Fibroblast of lung (primary cell): Measurements from ENCODE around the gene TEX55. TPM values are rescaled to one million over a fixed set of nuclear protein-coding genes. Genes with fewer than 3 reads are reported as not detected.

Experiments used
- DNase-seq, 2 donors: peaks; one replicate each; pipeline versions ENCODE4 v3.0.0 to v3.0.0-alpha.2; 2010; ENCODE audit warnings: low read depth in 2 of 2
- H2AFZ ChIP-seq: 2 replicates; pipeline ENCODE4 v1.5.1; 2012; ENCODE audit warnings: low read length, control low read depth, inconsistent platforms
- H3K27ac ChIP-seq: 2 replicates; pipeline ENCODE4 v1.5.1; 2011; ENCODE audit warnings: low read length, control low read depth; ENCODE audit not compliant: insufficient read depth
- H3K27me3 ChIP-seq: 2 replicates; pipeline ENCODE4 v1.5.1; 2011; ENCODE audit warnings: mild to moderate bottlenecking, low read length; ENCODE audit not compliant: control insufficient read depth, insufficient read depth
- H3K36me3 ChIP-seq: 2 replicates; pipeline ENCODE4 v1.5.1; 2011; ENCODE audit warnings: low read length; ENCODE audit not compliant: control insufficient read depth, insufficient read depth
- H3K4me1 ChIP-seq: 2 replicates; pipeline ENCODE4 v1.5.1; 2011; ENCODE audit warnings: low read length; ENCODE audit not compliant: control insufficient read depth, insufficient read depth; ENCODE audit errors: extremely low read depth
- H3K4me2 ChIP-seq: 2 replicates; pipeline ENCODE4 v1.5.1; 2011; ENCODE audit warnings: low read length, control low read depth; ENCODE audit not compliant: insufficient read depth; ENCODE audit errors: extremely low read depth
- H3K4me3 ChIP-seq, 4 experiments: fragments of 200-600 bp in 1 of 4; sonication (generic) in 1 of 4; replicated peaks in 1 of 4; 2 replicates each; pipeline ENCODE4 v1.5.1; 2011 to 2016; ENCODE audit warnings: low read length in 4 of 4, low read depth in 3 of 4, mild to moderate bottlenecking in 3 of 4, control low read depth in 2 of 4, inconsistent platforms in 1 of 4, mixed read lengths in 1 of 4; ENCODE audit not compliant: insufficient read depth in 1 of 4; ENCODE audit errors: control extremely low read depth in 1 of 4
- H3K79me2 ChIP-seq: 2 replicates; pipeline ENCODE4 v1.5.1; 2012; ENCODE audit warnings: mild to moderate bottlenecking, low read length, inconsistent platforms; ENCODE audit not compliant: control insufficient read depth, insufficient read depth
- H3K9ac ChIP-seq: 2 replicates; pipeline ENCODE4 v1.5.1; 2011; ENCODE audit warnings: mild to moderate bottlenecking, low read length, control low read depth; ENCODE audit not compliant: insufficient read depth
- H3K9me3 ChIP-seq: 2 replicates; pipeline ENCODE4 v1.5.1; 2012; ENCODE audit warnings: low read depth, low read length; ENCODE audit not compliant: control insufficient read depth, insufficient read depth
- H4K20me1 ChIP-seq: 2 replicates; pipeline ENCODE4 v1.5.1; 2011; ENCODE audit warnings: low read length; ENCODE audit not compliant: control insufficient read depth, insufficient read depth; ENCODE audit errors: extremely low read depth
- CTCF ChIP-seq, 2 donors: IDR thresholded peaks in 1 of 2; conservative IDR thresholded peaks in 1 of 2; 1 replicate in 1 of 2; 2 replicates in 1 of 2; pipeline ENCODE4 v1.5.1; 2011 to 2012; ENCODE audit warnings: low read length in 2 of 2, control low read depth in 1 of 2, inconsistent platforms in 1 of 2, low read depth in 1 of 2, mild to moderate bottlenecking in 1 of 2
- EZH2 ChIP-seq: IDR thresholded peaks from 2 replicates; pipeline ENCODE4 v1.5.1; 2012; ENCODE audit warnings: low read length, control low read depth, mild to moderate bottlenecking; ENCODE audit errors: missing control alignments
- polyA plus RNA-seq, 2 donors: library from polyadenylated mRNA; depleted of rRNA in 1 of 2; stranded (reverse) in 1 of 2; unstranded in 1 of 2; fragments of >200 nt; gene quantifications; 2 replicates each; pipeline ENCODE4 v1.2.1, GENCODE V29; 2011 to 2012; ENCODE audit warnings: missing spikeins in 1 of 2
- total RNA-seq: library from RNA; depleted of rRNA; stranded (reverse); fragments of >200 nt; gene quantifications from 2 replicates; pipeline ENCODE4 v1.2.1, GENCODE V29; 2014

TEX55 gene
- total and polyA plus RNA-seq, 2 donors (not counting 1 experiment from before 2014, with no cell fraction given) = not detected

GRCh38 chr3:119140466-119140865 is 5.5 kb upstream of the TEX55 start:
- DNase-seq = no peak
- TF ChIP-seq EZH2 = no peak
- no peak for TF ChIP-seq CTCF (conservative IDR thresholded peaks at IDR 0.05 in 1 of 2, IDR thresholded peaks at IDR 0.05 in 1 of 2; ENCODE audit: low read depth in 1 of 2, low read length in 2 of 2)
- H4K20me1 ChIP-seq = no peaks in the 10 kb centered on the region
- no peak overlapping the region for H2AFZ ChIP-seq
- H3K4me1 ChIP-seq = no peaks in the 10 kb centered on the region
- H3K36me3 ChIP-seq = no peaks in the 10 kb centered on the region
- H3K27me3 ChIP-seq = no peaks in the 10 kb centered on the region
- H3K9me3 ChIP-seq = no peaks in the 10 kb centered on the region
- H3K9ac ChIP-seq = no peak overlapping the region
- H3K4me2 ChIP-seq = no peak overlapping the region
- H3K79me2 ChIP-seq = no peaks in the 10 kb centered on the region
- H3K4me3 ChIP-seq = no peak overlapping the region
- H3K27ac ChIP-seq = no peak overlapping the region

- Histone ChIP-seq H3K4me1 (no peaks in the 10 kb centered on the region), H2AFZ (no peak overlapping the region)
- no peak for TF ChIP-seq EZH2
- TF ChIP-seq CTCF (conservative IDR thresholded peaks at IDR 0.05 in 1 of 2, IDR thresholded peaks at IDR 0.05 in 1 of 2; ENCODE audit: low read depth in 1 of 2, low read length in 2 of 2) = no peak
Observed at GRCh38 chr3:119145128-119145499, 851 bp upstream of the TEX55 start.

DNA sequence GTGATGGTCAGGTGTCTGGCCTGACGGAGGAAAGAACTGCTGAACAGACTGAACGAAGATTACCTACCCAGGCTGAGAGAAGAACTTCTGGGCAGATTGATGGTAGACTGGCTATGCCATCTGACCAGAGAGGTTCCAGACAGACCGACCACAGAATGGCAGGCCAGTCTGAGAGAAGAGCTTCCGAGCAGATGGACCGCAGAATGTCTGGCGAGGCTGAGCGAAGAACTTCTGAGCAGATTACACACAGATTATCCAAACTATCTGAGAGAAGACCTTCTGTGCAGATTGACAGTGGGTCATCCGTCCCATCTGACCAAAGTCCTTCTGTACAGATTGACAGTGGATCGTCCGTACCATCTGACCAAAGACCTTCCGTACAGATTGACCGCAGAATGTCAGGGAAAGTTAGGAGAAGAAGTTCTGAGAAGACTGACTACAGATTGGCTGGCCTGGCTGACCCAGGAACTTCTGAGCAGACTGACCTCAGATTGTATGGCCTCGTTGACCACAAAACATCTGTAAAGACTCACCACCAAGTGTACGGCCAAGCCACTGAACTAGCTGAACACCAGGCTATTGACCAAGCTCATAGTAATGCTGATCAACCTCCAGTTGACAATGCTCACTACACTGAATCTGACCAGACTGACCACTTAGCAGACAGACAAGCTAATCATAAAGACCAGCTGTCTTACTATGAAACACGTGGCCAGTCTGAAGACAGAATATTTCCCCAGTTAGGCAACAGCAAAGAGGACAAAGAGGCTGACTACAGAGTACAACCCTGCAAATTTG is 812 bp downstream of the TEX55 start:
- Histone ChIP-seq H3K4me2 (no peak overlapping the region), H3K27ac (no peak overlapping the region), H3K27me3 (no peaks in the 10 kb centered on the region), H3K79me2 (no peaks in the 10 kb centered on the region), H3K4me1 (no peaks in the 10 kb centered on the region), H4K20me1 (no peaks in the 10 kb centered on the region), H2AFZ (no peak overlapping the region), H3K9me3 (no peaks in the 10 kb centered on the region), H3K36me3 (no peaks in the 10 kb centered on the region), H3K9ac (no peak overlapping the region), H3K4me3 (no peak overlapping the region)
- TF ChIP-seq EZH2 = no peak
- no peak for TF ChIP-seq CTCF (conservative IDR thresholded peaks at IDR 0.05 in 1 of 2, IDR thresholded peaks at IDR 0.05 in 1 of 2; ENCODE audit: low read depth in 1 of 2, low read length in 2 of 2)
- DNase-seq = peak in 1 of 2 donors; percentile 10

More at GRCh38 chr3:119145128-119145499, 851 bp upstream of the TEX55 start:
- no peaks in the 10 kb centered on the region for H3K36me3 ChIP-seq
- H4K20me1 ChIP-seq = no peaks in the 10 kb centered on the region
- H3K4me2 ChIP-seq = no peak overlapping the region
- no peaks in the 10 kb centered on the region for H3K27me3 ChIP-seq
- no peak overlapping the region for H3K4me3 ChIP-seq
- H3K9ac ChIP-seq = no peak overlapping the region
- no peak for DNase-seq
- H3K9me3 ChIP-seq = no peaks in the 10 kb centered on the region
- H3K79me2 ChIP-seq = no peaks in the 10 kb centered on the region
- no peak overlapping the region for H3K27ac ChIP-seq
